ENCODE results near the gene IFT22.
"Not testable (repeated sequence)": the region's sequence is repeated elsewhere in the genome, so short reads cannot be mapped to it uniquely, and the experiment has no call there.

Gene IFT22

GRCh38 chr7:101265622-101266516 is 55.7 kb downstream of the IFT22 start:
- Histone ChIP-seq H2AFZ (ENCODE audit: low read depth, low read length) (no peak overlapping the region), H3K36me3 (ENCODE audit: insufficient read depth, low read length) (no peaks in the 10 kb centered on the region), H3K9ac (ENCODE audit: low read depth, low read length) (no peak overlapping the region), H3K4me2 (ENCODE audit: insufficient read depth, low read length) (no peak overlapping the region), H3K27me3 (ENCODE audit: insufficient read depth, low read length, poor library complexity) (no peaks in the 10 kb centered on the region), H4K20me1 (ENCODE audit: insufficient read depth, low read length) (no peaks in the 10 kb centered on the region), H3K27ac (ENCODE audit: low read length) (no peak overlapping the region), H3K4me1 (ENCODE audit: insufficient read depth, low read length) (no peaks in the 10 kb centered on the region), H3K9me3 (ENCODE audit: insufficient read depth, low read length, severe bottlenecking) (no peaks in the 10 kb centered on the region), H3K4me3 (ENCODE audit: low read depth in 1 of 2, low read length in 2 of 2) (no peak overlapping the region), H3K79me2 (ENCODE audit: insufficient read depth, low read length) (no peaks in the 10 kb centered on the region)
- ATAC-seq (ENCODE audit: insufficient read depth, low read depth) (no peak), DNase-seq (no peak)
- TF ChIP-seq EZH2 (IDR thresholded peaks at IDR 0.05; ENCODE audit: borderline replicate concordance, low read depth, low read length, severe bottlenecking): no peak
- TF ChIP-seq, protein P1, sequence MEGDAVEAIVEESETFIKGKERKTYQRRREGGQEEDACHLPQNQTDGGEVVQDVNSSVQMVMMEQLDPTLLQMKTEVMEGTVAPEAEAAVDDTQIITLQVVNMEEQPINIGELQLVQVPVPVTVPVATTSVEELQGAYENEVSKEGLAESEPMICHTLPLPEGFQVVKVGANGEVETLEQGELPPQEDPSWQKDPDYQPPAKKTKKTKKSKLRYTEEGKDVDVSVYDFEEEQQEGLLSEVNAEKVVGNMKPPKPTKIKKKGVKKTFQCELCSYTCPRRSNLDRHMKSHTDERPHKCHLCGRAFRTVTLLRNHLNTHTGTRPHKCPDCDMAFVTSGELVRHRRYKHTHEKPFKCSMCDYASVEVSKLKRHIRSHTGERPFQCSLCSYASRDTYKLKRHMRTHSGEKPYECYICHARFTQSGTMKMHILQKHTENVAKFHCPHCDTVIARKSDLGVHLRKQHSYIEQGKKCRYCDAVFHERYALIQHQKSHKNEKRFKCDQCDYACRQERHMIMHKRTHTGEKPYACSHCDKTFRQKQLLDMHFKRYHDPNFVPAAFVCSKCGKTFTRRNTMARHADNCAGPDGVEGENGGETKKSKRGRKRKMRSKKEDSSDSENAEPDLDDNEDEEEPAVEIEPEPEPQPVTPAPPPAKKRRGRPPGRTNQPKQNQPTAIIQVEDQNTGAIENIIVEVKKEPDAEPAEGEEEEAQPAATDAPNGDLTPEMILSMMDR (IDR thresholded peaks at IDR 0.05; ENCODE audit: borderline replicate concordance, extremely low read depth, low read length, poor library complexity, severe bottlenecking): no peak

DNA sequence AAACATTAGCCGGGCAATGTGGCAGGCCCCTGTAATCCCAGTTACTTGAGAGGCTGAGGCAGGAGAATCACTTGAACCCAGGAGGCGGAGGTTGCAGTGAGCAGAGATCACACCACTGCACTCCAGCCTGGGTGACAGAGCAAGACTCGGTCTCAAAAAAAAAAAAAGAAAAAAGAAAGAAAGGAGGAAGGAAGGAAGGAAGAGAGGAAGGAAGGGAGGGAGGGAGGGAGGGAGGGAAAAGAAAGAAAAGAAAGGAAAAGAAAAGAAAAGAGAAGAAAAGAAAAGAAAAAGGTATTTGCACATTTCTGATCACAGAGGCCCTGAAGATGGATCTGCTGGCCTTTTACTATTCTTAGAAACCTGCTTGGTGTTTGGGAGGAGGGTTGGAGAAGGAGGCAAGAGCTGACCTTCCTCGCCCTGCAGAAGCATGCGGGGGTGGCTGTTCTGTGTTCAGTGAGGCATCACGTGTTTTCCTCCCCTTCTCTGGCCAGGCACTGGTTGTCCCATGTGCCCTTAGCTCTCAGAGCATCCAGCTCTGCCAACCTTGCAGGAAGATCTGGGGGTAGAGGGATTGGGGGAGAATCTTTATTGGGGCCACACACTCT is 57.4 kb downstream of the IFT22 start:
- not testable (repeated sequence) for ATAC-seq (ENCODE audit: insufficient read depth, low read depth); H3K27me3 ChIP-seq (ENCODE audit: insufficient read depth, low read length, poor library complexity); H4K20me1 ChIP-seq (ENCODE audit: insufficient read depth, low read length); DNase-seq; H3K4me2 ChIP-seq (ENCODE audit: insufficient read depth, low read length); H3K4me1 ChIP-seq (ENCODE audit: insufficient read depth, low read length); H3K36me3 ChIP-seq (ENCODE audit: insufficient read depth, low read length); H3K27ac ChIP-seq (ENCODE audit: low read length); H3K79me2 ChIP-seq (ENCODE audit: insufficient read depth, low read length); H3K4me3 ChIP-seq (ENCODE audit: low read depth in 1 of 2, low read length in 2 of 2); H2AFZ ChIP-seq (ENCODE audit: low read depth, low read length); H3K9me3 ChIP-seq (ENCODE audit: insufficient read depth, low read length, severe bottlenecking); H3K9ac ChIP-seq (ENCODE audit: low read depth, low read length)

Data from DND-41 (cell line).